GM21619 (cell line): ENCODE measurements around the gene HMGCR.
A peak's percentile ranks its signal among the peaks of the same experiment; 100 is the strongest.

ENCODE experiments used
- ATAC-seq: cut with Tn5 transposase; IDR thresholded peaks from one replicate; pipeline ENCODE4 v1.9.1; 2021; ENCODE audit not compliant: unreplicated experiment

Gene HMGCR

DNA sequence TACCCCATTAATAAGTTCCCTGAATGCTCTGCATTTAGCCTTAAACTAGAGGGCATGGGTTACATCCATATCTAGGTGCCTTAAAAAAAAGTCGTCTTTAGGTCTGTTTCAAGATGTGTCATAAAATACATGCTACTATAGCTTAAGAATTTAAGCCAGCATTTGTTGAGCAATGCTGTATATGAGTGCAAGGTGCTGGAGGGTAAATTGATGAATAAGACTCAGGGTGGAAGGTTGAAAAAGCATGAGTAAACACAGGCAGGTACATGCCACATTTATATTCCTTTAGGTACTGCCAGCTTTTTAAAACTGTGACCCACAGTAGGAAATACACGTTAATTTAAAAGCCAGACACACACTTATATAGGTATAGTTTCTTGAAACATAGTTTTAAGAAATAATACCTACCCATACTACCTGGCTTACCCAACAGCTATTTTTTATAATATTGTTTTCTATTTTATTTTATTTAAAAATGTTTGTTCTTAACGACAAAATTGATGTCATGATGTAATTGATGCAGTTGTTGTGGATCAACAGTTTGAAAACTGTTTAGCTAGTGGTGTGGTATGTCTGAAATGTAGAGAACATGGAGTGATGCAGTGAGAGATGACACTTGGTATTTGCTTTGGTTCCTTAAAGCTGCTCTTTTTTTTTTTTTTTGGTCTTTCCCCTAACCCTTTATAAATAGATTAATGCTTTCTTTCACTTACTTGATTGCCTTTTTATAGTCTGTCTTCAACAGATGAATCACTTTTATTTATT, 3.9 kb downstream of the HMGCR start:
- no peak for ATAC-seq

GRCh38 chr5:75341934-75342333, 4.9 kb downstream of the HMGCR start:
- ATAC-seq = no peak

DNA sequence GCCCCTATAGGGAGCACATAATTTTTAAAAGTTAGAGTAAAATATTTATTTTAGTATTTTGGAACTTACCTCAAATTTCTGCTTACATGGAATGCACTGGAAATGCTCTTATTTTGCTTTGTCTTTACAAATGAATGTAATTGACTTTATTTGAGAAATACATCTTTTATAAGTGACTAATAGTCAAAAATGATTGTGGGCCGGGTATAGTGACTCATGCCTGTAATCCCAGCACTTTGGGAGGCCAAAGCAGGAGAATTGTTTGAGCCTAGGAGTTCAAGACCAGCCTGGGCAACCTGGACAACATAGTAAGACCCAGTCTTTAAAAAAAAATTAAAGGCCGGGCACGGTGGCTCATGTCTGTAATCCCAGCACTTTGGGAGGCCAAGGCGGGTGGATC, 5.8 kb downstream of the HMGCR start:
- ATAC-seq = no peak

DNA sequence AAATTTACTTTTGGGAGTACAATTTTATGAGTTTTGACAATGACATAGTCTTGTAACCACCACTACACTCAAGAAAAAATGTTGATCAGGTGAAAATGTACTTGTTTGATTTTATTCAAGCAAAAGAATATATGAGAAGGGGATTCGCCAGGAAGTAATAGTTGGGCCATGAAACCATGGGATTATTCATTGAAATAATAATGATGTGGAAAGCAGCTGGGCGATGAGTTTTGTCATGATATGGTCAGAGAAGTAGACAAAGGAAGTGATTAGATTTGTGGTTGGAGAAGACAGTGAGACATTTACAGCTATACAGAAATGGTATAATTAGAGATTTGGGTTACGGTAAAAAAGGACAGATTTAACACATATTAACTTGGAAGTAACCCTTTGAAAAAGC, 11.2 kb downstream of the HMGCR start:
- ATAC-seq = no peak

- no peak for ATAC-seq
These were observed 12.6 kb downstream of the HMGCR start for GRCh38 chr5:75349663-75350062.

- no peak for ATAC-seq
These were observed 14.3 kb downstream of the HMGCR start for GRCh38 chr5:75351139-75351926.

- no peak for ATAC-seq
These were observed 18.2 kb downstream of the HMGCR start for GRCh38 chr5:75355236-75355635.

DNA sequence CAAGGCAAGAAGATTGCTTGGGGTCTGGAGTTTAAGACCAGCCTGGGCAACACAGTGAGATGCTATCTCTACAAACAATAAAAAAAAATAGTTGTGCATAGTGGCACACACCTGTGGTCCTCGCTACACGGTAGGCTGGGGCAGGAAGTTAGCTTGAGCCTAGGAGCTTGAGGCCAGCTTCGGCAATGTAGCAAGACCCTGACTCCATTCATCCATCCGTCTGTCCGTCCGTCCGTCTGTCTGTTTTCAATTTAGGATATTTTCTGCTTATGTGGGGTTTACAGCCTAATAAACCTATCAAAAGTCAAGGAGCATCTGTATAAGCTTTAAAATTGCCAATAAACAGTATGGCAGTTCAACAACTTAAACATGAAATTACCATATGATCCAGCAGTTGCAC, 19.7 kb downstream of the HMGCR start:
- no peak for ATAC-seq

GRCh38 chr5:75358117-75358516, 21.1 kb downstream of the HMGCR start:
- no peak for ATAC-seq

DNA sequence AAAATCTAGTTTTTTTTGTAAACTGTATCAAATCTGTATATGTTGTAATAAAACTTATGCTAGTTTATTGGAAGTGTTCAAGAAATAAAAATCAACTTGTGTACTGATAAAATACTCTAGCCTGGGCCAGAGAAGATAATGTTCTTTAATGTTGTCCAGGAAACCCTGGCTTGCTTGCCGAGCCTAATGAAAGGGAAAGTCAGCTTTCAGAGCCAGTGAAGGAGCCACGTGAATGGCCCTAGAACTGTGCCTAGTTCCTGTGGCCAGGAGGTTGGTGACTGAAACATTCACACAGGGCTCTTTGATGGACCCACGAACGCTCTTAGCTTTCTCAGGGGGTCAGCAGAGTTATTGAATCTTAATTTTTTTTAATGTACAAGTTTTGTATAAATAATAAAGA, 24.3 kb downstream of the HMGCR start:
- ATAC-seq = no peak

DNA sequence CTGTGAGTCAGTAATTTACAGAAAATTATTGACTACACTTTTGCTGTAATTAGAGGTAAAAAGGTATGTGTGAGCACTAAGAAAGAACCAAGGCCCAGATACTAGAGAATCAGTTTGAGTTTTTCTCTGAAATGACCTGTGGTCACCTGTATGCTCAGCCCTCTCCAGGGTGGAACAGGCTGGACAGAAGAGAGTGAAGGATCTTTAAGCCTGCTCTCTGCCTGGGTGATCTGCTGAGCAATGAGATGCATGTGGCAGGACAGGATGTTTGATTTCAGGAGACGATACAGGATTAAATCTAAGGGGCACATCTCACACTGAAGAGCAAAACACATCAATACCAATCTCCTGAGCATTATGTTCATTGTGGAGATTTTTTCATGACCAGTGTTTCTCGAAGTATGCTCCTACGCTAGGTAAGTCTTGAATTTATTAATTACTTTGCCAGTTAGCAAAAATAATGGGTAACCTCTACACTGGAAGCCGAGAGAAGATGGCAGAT, 25.5 kb downstream of the HMGCR start:
- no peak for ATAC-seq

- no peak for ATAC-seq
These were observed 26.1 kb downstream of the HMGCR start for GRCh38 chr5:75363111-75363510.

GRCh38 chr5:75363726-75364495, 26.9 kb downstream of the HMGCR start:
- ATAC-seq = no peak

- no peak for ATAC-seq
These were observed 27.7 kb downstream of the HMGCR start for GRCh38 chr5:75364571-75365280.

- no peak for ATAC-seq
These were observed 28.7 kb downstream of the HMGCR start for GRCh38 chr5:75365740-75366139.

- ATAC-seq = peak; percentile 82
These were observed 29.8 kb downstream of the HMGCR start for GRCh38 chr5:75366787-75367186.

GRCh38 chr5:75367401-75367800, 30.4 kb downstream of the HMGCR start:
- no peak for ATAC-seq

- ATAC-seq = no peak
These were observed 31.4 kb downstream of the HMGCR start for GRCh38 chr5:75368391-75368790.

- ATAC-seq = no peak
These were observed 36.8 kb downstream of the HMGCR start for GRCh38 chr5:75373862-75374261.

DNA sequence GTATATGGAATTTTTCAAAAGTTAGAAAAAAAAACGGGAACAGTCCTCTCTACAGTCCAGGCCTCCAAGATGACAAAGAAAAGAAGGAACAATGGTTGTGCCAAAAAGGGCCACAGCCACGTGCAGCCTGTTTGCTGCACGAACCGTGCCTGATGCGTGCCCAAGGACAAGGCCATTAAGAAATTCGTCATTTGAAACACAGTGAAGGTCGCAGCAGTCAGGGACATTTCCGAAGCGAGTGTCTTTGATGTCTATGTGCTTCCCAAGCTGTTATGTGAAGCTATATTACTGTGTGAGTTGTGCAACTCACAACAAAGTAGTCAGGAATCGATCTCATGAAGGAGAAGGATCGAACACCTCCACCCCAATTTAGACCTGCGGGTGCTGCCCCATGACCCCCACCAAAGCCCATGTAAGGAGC, 37.4 kb downstream of the HMGCR start:
- ATAC-seq = no peak

DNA sequence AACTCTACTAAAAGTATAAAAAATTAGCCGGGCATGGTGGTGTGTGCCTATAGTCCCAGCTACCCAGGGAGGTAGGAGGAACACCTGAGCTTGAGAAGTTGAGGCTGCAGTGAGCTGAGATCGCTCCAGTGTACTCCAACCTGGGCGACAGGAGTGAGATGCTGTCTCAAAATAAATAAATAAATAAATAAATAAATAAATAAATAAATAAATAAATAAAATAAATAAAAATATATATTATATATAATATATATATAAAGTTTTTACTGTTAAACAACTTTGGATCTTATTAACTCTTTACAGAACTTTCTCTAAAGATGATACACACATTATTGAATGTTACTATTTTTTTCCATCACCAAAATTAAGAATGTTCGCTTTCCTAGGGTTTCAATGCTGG, 38.4 kb downstream of the HMGCR start:
- no peak for ATAC-seq
